NCI-H345 treated with DMSO at 0.1 percent for 48 hours (cell line): ENCODE data around the gene MLH1.
"Not testable (repeated sequence)": the region's sequence is repeated elsewhere in the genome, so short reads cannot be mapped to it uniquely, and the experiment has no call there.

ENCODE experiments used
- DNase-seq: peaks from one replicate; lab custom pipeline; 2025; ENCODE audit not compliant: unreplicated experiment; lab: John Stamatoyannopoulos, UW

Gene MLH1

DNA sequence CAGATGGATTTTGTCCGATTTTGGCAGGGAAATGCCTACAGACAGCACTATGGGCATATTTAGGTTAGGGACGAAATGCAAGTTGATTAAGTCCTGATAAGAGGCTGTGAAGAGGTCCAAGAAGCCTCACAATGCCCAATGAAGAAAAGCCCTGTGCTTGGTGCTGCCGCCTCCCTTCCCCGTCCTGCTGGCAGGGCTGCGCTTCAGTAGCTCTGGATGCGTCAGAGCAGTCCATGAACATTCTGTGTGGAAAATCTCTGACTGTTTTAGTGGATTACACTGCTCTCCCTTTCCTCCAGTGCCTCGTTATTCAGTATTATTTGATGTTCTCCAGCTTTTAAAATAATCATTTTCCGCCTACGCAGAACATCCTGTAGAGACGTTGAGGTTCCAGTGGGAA is 39.6 kb downstream of the MLH1 start:
- DNase-seq: no peak

DNA sequence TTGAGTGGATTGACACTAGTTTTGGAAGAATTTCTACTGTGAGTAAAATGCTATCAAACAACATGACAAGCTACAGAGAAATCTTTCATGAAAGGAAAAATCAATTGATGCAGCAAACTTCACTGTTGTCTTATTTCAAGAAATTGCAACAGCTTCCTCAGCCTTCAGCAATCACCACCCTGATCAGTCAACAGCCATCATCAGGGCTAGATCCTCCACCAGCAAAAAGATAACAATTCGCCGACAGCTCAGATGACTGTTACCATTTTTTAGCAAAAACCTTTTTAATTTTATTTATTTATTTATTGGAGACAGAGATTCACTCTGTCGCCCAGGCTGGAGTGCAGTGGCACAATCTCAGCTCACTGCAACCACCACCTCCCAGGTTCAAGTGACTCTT is 44.0 kb downstream of the MLH1 start:
- no peak for DNase-seq

DNA sequence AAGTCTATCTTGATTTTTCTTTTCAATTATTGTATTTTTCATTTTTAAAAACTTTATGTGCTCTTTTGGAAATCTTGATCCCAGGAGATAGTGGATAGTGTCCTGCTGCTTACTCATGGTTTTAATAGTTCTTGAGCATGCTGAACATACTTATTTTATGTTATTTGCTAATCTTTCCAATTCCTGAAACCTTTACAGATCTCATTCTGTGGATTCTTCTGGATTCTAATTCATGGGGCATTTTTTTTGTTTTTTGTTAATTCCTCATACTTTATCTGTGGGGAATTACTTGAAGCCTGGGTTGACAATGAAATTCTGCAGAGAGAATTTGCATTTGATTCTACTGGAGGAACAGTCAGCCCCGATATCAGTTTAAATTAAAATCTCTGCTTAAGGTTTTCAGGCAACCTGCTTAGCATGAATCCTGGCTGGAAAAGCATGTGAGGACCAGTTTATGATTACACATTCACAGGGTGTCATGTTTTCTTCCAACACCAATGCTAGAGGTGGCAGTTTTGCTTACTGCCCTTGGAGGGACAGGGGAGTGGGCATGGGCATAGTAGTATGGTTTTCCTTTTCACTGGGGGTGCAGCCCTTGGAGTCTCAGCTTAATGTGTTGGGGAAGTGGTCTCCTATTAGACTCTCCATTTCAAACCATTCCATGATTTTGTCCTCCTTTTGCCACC is 46.0 kb downstream of the MLH1 start:
- no peak for DNase-seq

DNA sequence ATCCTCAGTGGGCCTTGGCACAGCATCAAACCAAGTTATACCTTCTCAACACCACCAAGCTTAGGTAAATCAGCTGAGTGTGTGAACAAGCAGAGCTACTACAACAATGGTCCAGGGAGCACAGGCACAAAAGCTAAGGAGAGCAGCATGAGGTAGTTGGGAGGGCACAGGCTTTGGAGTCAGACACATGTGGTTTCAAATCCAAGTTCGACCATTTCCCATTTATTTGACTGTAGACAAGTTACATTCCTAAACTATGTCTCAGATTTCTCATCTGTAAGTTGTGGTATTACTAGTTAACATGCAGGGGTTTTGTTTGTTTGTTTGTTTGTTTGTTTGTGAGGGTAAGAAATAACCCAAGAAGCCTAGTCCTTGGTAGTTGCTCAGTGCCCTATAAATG is 46.9 kb downstream of the MLH1 start:
- DNase-seq: no peak

DNA sequence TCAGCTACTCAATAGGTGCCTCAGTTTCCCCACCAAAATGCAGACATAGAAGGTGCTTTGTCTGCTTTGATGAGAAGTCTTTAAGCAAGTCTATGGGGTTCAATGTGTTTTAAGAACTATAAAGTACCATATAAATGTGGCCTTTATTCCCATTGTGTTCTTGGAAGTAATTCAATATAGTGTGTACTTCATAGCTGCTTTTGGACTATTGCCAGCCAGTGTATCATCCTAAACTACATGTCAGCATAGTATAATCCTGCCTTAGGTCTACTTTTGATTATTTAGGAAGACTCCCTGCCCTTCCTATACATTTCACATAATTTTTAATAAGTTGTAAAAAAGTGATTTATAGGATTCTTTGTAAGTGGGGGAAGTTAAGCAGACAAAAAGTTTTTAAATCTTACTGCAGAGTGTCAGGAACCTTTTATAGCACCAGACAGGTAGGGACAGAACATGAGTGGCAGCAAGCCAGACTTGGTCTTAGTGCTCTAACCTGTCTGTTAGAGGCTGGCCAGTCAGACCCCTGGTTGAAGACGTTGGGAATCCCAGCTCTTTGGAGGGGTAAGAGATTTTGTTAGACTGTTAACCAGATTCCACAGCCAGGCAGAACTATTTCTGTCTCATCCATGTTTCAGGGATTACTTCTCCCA is 48.4 kb downstream of the MLH1 start:
- no peak for DNase-seq

DNA sequence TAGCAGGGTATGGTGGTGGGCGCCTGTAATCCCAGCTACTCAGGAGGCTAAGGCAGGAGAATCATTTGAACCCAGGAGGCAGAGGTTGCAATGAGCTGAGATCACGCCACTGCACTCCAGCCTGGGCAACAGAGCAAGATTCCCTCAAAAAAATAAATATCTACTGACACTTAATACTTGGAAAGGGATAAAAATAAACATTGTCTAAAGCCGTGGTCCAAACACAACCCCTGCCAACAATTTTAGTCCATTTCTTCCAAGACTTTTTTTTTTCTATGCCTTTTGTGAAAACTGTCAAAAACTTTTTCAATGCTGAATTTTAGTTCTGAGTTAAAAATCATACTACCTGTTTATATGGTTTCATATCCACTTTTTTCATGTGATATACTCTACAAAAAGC is 49.4 kb downstream of the MLH1 start:
- DNase-seq: not testable (repeated sequence)

DNA sequence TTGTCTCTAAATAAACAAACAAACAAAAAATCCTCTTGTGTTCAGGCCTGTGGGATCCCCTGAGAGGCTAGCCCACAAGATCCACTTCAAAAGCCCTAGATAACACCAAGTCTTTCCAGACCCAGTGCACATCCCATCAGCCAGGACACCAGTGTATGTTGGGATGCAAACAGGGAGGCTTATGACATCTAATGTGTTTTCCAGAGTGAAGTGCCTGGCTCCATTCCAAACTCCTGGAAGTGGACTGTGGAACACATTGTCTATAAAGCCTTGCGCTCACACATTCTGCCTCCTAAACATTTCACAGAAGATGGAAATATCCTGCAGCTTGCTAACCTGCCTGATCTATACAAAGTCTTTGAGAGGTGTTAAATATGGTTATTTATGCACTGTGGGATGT is 57.0 kb downstream of the MLH1 start:
- peak; percentile 17 for DNase-seq

DNA sequence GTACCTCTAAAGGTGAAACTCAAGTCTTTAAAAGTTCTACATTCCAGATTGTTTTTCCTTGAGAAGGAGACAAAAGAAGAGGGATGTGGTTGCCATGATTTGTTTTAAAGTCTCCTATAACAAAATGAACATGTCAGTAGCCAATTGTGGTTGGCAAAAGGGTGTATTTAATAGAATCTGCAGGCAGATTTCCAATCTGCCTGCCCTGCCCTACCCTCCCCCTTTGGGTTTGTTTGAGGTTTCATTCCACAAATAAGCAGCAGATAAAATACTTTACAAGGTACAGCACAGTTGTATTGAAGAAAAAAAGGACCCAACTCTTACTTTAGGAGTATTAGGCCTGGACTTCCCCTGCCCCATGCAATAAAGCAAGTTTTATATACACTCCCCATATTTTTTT is 59.5 kb downstream of the MLH1 start:
- no peak for DNase-seq

DNA sequence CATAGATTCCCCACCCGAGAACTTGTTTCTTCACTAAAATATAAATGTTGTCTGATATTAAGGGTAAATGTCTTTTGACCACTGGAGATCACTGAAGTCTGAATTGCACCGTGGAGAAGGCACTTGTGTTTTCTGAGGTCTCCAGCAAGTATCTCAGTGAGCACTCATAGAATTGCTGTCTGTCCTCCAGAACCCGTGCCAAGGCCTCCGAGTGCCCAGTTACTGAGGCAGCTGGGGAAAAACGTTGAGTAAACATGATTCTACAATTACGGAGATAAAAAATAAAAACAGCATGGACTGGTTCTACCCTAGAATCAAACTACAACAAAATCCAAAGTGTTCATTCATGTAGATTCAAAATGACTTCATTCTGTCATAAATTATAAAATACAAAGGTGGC is 60.0 kb downstream of the MLH1 start:
- no peak for DNase-seq

DNA sequence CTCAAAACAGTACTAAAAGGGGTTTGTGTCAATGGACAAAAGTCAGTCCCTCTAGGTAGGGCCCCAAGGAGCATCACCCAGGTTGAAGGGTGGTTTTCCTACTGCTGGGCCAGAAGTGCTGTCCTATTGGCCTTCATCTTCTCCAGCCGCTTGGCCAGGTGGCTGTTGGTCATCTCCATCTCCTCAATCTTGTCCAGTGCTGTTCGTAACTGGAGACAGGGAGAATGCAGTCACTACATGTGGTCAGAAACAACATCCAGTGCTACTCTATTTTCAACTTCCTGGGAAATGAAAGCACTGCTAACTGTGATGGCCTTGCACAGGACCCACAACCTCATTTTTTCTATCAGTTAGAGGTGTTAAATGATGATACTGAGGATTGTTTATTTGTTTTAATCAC is 60.4 kb downstream of the MLH1 start:
- no peak for DNase-seq

DNA sequence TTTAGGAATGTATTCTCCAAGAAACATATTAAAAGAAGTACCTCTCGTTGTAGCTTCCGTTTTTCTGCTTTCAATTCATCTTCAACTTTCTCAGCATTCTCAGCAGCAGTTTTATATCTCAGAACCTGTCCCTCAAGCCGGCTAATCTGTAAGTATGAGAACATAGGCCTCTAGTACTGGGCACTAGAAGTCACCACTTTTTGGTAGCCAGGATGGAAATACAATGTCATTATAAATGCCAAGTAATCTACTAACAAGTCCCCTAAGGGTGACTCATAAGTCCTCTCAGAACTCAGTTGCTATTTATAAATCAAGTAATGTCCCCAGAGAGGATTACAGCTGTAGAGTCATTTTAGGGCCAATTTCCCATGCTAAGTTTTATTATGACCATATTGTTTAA is 61.1 kb downstream of the MLH1 start:
- no peak for DNase-seq

DNA sequence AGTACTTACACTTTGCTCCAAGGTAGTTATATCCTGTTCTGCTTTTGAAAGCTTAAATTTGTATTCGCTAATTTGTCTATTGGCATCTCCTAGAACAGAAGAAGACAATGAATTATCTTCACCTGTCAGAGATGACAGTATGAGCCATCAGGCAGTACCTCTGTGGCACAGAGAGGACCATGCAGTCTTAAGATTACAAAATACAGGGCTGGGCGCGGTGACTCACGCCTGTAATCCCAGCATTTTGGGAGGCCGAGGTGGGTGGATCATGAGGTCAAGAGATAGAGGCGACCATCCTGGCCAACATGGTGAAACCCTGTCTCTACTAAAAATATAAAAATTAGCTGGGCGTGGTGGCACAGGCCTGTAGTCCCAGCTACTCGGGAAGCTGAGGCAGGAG is 61.8 kb downstream of the MLH1 start:
- DNase-seq: not testable (repeated sequence)

DNA sequence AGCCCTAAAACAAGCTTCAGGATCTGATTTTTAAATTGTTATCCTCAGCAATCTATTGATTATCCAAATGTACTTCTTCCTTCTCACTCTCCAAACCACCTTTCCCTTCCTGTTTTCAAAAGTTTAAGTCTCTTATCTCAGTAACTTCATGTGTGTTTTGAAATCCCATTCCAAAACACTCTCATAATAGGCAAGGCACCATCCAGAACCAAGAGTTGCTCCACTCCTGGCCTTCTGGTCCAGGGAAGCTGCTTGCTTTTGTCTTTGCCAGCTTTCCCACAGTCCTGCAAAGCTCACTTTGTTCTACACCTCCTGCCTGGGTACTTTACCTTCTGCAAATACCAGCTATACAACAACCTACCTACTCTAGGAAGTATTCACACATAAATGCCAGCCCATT is 63.5 kb downstream of the MLH1 start:
- DNase-seq: no peak

DNA sequence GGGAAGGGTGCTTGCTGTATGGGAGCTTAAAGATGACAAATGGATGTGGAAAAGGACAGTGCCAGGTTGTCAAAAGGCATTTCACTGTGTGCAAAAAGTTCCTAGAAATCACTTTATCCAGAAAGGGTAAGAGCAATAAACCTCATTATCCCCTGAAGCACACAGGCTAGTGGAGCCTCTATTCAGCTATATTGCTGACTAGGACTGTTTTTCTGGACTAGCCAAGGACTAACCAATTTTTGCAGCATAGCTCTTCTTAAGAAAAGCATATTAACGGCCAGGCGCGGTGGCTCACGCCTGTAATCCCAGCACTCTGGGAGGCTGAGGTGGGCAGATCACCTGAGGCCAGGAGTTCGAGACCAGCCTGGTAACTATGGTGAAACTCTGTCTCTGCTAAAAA is 64.8 kb downstream of the MLH1 start:
- DNase-seq: no peak

DNA sequence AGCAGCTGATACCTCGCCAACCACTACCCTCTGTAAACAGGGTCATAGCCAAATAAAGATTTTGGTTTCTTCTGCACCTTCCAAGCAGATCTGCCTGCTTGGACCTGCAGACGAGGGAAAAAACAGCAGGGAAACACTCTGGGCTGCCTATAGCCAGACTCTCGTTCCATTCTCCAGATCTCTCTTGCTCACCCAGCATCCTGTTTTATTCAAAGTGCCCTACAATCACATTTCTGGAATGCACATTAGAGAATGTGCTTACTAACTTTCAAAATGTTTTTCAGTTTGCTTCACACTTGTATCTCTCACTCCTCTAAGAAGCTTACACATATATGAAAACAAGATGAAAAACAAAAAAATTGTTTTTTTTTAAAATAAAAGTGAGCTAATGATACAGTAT is 71.4 kb downstream of the MLH1 start:
- DNase-seq: no peak

DNA sequence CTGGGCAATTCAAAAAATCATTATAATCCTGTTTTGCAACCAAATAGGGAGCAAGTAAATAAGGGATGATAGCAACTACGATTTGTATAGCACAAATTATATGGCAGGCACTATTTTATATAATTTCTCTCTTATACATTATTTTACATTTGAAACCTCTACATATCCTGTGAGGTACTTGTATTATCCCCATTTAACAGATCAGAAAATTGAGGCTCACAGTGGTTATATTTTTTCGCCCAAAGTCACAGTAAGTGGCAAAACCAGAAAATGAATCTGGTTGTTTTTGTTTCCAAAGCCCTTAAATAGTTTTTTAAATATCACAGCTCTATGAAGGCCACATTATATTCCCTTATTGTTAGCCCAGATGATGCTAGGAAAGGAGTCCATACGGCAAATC is 74.3 kb downstream of the MLH1 start:
- no peak for DNase-seq

DNA sequence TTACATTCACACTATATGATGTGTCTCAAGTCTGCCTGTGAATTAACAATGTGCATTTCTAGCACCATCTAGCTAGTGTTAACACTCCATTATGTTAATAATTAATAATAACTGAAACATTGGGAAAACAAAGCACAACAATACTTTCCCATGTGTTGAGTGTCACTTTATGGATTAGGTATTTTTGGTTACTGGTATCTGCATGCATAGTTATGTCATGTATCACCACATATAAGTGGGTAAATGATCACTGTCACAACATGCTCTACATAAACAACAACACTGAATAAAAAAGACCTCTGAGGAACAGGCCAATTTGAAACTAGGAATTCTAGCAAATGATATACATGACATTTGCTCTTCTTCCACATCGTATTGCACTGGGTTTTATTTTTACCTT is 74.7 kb downstream of the MLH1 start:
- no peak for DNase-seq

DNA sequence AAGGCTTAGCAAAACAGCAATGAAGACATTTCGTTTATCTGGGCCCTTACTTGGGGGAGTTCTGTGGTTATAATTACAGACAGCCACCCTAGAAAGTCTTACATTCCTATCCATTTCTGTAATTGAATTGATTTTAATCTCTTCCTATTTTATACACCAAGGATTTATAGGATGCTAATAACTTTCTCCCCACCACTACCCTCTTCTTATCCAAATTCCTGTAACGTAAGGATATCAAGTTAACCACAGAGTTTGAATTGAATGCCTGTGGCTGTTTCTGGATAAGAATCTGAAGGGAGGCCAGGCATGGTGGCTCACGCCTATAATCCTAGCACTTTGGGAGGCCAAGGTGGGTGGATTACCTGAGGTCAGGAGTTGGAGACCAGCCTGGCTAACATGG is 78.6 kb downstream of the MLH1 start:
- no peak for DNase-seq

DNA sequence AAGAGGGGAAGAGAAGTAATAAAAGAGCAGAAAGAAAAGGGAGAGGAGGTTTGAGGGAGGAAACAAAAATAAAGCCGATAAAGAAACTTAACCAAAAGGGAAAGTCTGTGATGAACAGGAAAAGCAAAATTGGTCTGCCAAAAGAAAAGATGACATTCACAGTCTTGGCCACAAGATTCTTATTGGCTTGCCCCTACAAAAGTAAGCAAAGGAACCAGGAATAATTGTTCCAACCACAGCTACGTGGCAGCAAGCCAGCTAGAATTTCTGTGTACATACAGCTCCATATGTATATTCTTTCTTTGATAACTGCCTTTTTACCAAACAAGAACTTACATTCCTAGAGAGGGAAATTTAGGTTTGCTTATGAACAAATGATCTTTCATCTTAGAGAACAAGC is 79.6 kb downstream of the MLH1 start:
- no peak for DNase-seq

DNA sequence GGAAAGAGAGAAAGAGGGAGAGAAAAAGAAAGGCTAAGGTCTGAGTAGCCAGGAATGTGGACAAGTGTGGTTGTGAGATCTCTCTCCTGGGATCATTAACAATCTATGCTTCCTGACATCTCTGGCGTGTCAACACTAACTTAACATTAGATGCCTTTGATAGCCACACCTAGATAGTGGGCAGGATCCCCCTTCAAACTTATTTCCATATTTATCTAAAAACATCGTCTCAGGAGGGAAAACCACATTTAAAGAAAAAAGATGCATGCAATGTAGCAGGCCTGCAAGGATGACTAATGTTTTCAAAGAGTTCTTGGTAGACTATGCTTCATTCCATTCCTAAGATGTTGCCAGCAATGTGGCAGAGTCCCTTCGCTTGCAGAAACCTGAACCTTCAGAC is 80.9 kb downstream of the MLH1 start:
- no peak for DNase-seq

DNA sequence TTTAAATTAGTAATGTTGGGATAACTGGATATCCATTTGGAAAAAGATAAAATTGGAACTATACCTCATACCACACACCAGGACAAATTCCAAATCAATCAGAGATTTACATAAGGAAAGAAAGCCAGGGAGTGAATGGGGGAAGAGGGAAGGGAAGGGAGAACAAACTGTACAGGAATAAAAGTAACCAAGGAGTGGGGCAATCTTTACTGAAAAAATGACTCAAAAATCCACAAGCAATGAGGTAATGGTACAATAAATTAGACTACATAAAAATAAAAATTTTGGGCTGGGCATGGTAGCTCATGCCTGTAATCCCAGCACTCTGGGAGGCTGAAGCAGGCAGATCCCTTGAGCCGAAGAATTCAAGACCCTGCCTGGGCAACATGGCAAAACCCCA is 82.6 kb downstream of the MLH1 start:
- DNase-seq: no peak

DNA sequence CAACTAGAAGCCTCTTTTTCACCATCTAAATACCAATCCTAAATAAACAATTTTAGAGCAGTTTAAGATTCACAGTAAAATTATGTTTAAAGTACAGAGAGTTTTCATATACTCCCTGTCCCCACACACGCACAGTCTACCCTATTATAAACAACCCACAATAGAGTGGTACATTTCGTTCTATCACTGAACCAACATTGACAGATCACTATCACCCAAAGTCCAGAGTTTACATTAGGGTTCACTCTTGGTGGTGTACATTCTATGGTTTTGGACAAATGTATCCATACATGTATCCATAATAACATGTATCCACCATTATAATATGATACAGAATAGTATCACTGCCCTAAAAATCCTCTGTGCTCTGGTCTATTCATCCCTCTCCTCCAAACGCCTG is 89.0 kb downstream of the MLH1 start:
- DNase-seq: no peak

DNA sequence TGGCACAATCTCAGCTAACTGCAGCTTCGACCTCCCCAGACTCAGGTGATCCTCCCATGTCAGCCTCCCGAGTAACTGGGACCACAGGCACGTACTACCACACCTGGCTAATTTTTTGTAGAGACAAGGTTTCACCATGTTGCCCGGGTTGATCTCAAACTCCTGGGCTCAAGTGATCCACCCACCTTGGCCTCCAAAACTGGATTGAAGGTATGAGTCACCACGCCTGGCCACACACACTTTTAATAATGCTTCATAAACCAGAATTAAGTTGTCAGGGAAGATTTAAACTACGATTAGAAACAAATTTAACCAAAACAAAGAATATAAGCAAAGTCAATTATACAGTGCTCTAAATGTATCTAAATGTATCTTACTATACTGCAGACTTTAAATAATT is 93.6 kb downstream of the MLH1 start:
- DNase-seq: no peak
